ENCODE results near the gene LRRC23. TPM values are rescaled to one million over a fixed set of nuclear protein-coding genes. Genes with fewer than 3 reads are reported as not detected.
A peak's percentile ranks its signal among the peaks of the same experiment; 100 is the strongest.

Gene LRRC23
- total and polyA plus RNA-seq, 5 donors from 2014 or later = 2.2 to 6.6 (median 4.7) TPM

GRCh38 chr12:6936194-6936635 is 31.6 kb downstream of the LRRC23 start:
- peak overlapping the region; percentile 84 to 94 (median 89) for H3K4me3 Mint-ChIP-seq
- H3K27me3 Mint-ChIP-seq = no peaks in the 10 kb centered on the region
- Histone ChIP-seq H3K9me3 (ENCODE audit: control insufficient read depth in 2 of 2, low read length in 2 of 2) (no peaks in the 10 kb centered on the region), H3K27me3 (ENCODE audit: control insufficient read depth, insufficient read depth, low read length) (no peaks in the 10 kb centered on the region), H3K4me3 (ENCODE audit: low read depth, low read length) (no peak overlapping the region), H3K4me1 (ENCODE audit: control insufficient read depth, insufficient read depth, low read length, poor library complexity, severe bottlenecking) (peaks cover 34% of the 10 kb centered on the region), H3K27ac (ENCODE audit: insufficient read depth, low read length, poor library complexity, severe bottlenecking) (peak overlapping the region; percentile 93), H3K36me3 (ENCODE audit: control insufficient read depth, insufficient read depth, low read length) (peaks cover 5% of the 10 kb centered on the region)
- peaks cover 12% of the 10 kb centered on the region for H3K36me3 Mint-ChIP-seq
- DNase-seq (no peak), ATAC-seq (ENCODE audit: low read depth in 2 of 2) (no peak)
- peaks cover 4 to 67% (median 28%) of the 10 kb centered on the region in 4 donors for H3K4me1 Mint-ChIP-seq
- no peaks in the 10 kb centered on the region for H3K9me3 Mint-ChIP-seq
- H3K27ac Mint-ChIP-seq = peak overlapping the region; percentile 91 to 97 (median 95)

- Histone ChIP-seq H3K27ac (ENCODE audit: insufficient read depth, low read length, poor library complexity, severe bottlenecking) (peak overlapping the region; percentile 93), H3K36me3 (ENCODE audit: control insufficient read depth, insufficient read depth, low read length) (peaks cover 5% of the 10 kb centered on the region), H3K4me3 (ENCODE audit: low read depth, low read length) (peak overlapping the region; percentile 41), H3K27me3 (ENCODE audit: control insufficient read depth, insufficient read depth, low read length) (no peaks in the 10 kb centered on the region), H3K4me1 (ENCODE audit: control insufficient read depth, insufficient read depth, low read length, poor library complexity, severe bottlenecking) (peaks cover 34% of the 10 kb centered on the region), H3K9me3 (ENCODE audit: control insufficient read depth in 2 of 2, low read length in 2 of 2) (no peaks in the 10 kb centered on the region)
- no peak for ATAC-seq (ENCODE audit: low read depth in 2 of 2)
- Mint-ChIP-seq H3K9me3 (no peaks in the 10 kb centered on the region), H3K4me1 (peaks cover 4 to 64% (median 28%) of the 10 kb centered on the region in 4 donors), H3K27me3 (no peaks in the 10 kb centered on the region), H3K36me3 (peaks cover 12% of the 10 kb centered on the region), H3K27ac (peak overlapping the region; percentile 91 to 97 (median 95)), H3K4me3 (peak overlapping the region; percentile 84 to 94 (median 89))
- peak; percentile 48 to 71 (median 57) for DNase-seq
These were observed 32.2 kb downstream of the LRRC23 start for GRCh38 chr12:6936636-6937480.

GRCh38 chr12:6937481-6938352 is 33.1 kb downstream of the LRRC23 start:
- DNase-seq = peak; percentile 89 to 97 (median 94)
- Histone ChIP-seq H3K27ac (ENCODE audit: insufficient read depth, low read length, poor library complexity, severe bottlenecking) (peak overlapping the region; percentile 93), H3K9me3 (ENCODE audit: control insufficient read depth in 2 of 2, low read length in 2 of 2) (no peaks in the 10 kb centered on the region), H3K4me3 (ENCODE audit: low read depth, low read length) (peak overlapping the region; percentile 44), H3K36me3 (ENCODE audit: control insufficient read depth, insufficient read depth, low read length) (peaks cover 5% of the 10 kb centered on the region), H3K4me1 (ENCODE audit: control insufficient read depth, insufficient read depth, low read length, poor library complexity, severe bottlenecking) (peaks cover 30% of the 10 kb centered on the region), H3K27me3 (ENCODE audit: control insufficient read depth, insufficient read depth, low read length) (no peaks in the 10 kb centered on the region)
- Mint-ChIP-seq H3K4me1 (peaks cover 3 to 61% (median 22%) of the 10 kb centered on the region in 4 donors), H3K27ac (peak overlapping the region; percentile 91 to 97 (median 97)), H3K27me3 (no peaks in the 10 kb centered on the region), H3K9me3 (no peaks in the 10 kb centered on the region), H3K4me3 (peak overlapping the region; percentile 84 to 94 (median 89)), H3K36me3 (peaks cover 12% of the 10 kb centered on the region)
- ATAC-seq (ENCODE audit: low read depth in 2 of 2) = peak; percentile 95 to 96

- H3K27me3 ChIP-seq (ENCODE audit: control insufficient read depth, insufficient read depth, low read length) = no peaks in the 10 kb centered on the region
- peak overlapping the region in 3 of 4 donors; percentile 84 to 90 (median 88) for H3K4me3 Mint-ChIP-seq
- peak overlapping the region; percentile 44 for H3K4me3 ChIP-seq (ENCODE audit: low read depth, low read length)
These were observed 34.0 kb downstream of the LRRC23 start for GRCh38 chr12:6938353-6939190.

GRCh38 chr12:6939191-6939540 is 34.5 kb downstream of the LRRC23 start:
- Mint-ChIP-seq H3K9me3 (no peaks in the 10 kb centered on the region), H3K4me3 (peak overlapping the region in 3 of 4 donors; percentile 39 to 67 (median 61)), H3K27ac (peak overlapping the region; percentile 70 to 94 (median 77)), H3K27me3 (no peaks in the 10 kb centered on the region), H3K4me1 (peaks cover 6 to 59% (median 18%) of the 10 kb centered on the region in 4 donors), H3K36me3 (peaks cover 9% of the 10 kb centered on the region)
- H3K27me3 ChIP-seq (ENCODE audit: control insufficient read depth, insufficient read depth, low read length) = no peaks in the 10 kb centered on the region
- no peak overlapping the region for H3K27ac ChIP-seq (ENCODE audit: insufficient read depth, low read length, poor library complexity, severe bottlenecking)
- no peaks in the 10 kb centered on the region for H3K9me3 ChIP-seq (ENCODE audit: control insufficient read depth in 2 of 2, low read length in 2 of 2)
- H3K4me3 ChIP-seq (ENCODE audit: low read depth, low read length) = no peak overlapping the region
- H3K4me1 ChIP-seq (ENCODE audit: control insufficient read depth, insufficient read depth, low read length, poor library complexity, severe bottlenecking) = peaks cover 44% of the 10 kb centered on the region
- ATAC-seq (ENCODE audit: low read depth in 2 of 2) = no peak
- DNase-seq = no peak
- peaks cover 5% of the 10 kb centered on the region for H3K36me3 ChIP-seq (ENCODE audit: control insufficient read depth, insufficient read depth, low read length)

More at GRCh38 chr12:6938353-6939190, 34.0 kb downstream of the LRRC23 start:
- ATAC-seq (ENCODE audit: low read depth in 2 of 2) = no peak
- peaks cover 12% of the 10 kb centered on the region for H3K36me3 Mint-ChIP-seq
- Histone ChIP-seq H3K4me1 (ENCODE audit: control insufficient read depth, insufficient read depth, low read length, poor library complexity, severe bottlenecking) (peaks cover 38% of the 10 kb centered on the region), H3K9me3 (ENCODE audit: control insufficient read depth in 2 of 2, low read length in 2 of 2) (no peaks in the 10 kb centered on the region), H3K27ac (ENCODE audit: insufficient read depth, low read length, poor library complexity, severe bottlenecking) (peak overlapping the region; percentile 93), H3K36me3 (ENCODE audit: control insufficient read depth, insufficient read depth, low read length) (peaks cover 5% of the 10 kb centered on the region)
- H3K27ac Mint-ChIP-seq = peak overlapping the region; percentile 77 to 97 (median 94)
- peaks cover 3 to 64% (median 21%) of the 10 kb centered on the region in 4 donors for H3K4me1 Mint-ChIP-seq
- no peaks in the 10 kb centered on the region for H3K27me3 Mint-ChIP-seq
- DNase-seq = no peak
- H3K9me3 Mint-ChIP-seq = no peaks in the 10 kb centered on the region

GRCh38 chr12:6941267-6941666 is 36.6 kb downstream of the LRRC23 start:
- ATAC-seq (ENCODE audit: low read depth in 2 of 2) = no peak
- H3K4me3 Mint-ChIP-seq = peak overlapping the region in 2 of 4 donors; percentile 59 to 83
- H3K4me1 Mint-ChIP-seq = peaks cover 6 to 63% (median 19%) of the 10 kb centered on the region in 4 donors

GRCh38 chr12:6941782-6942181 is 37.2 kb downstream of the LRRC23 start:
- no peak for DNase-seq
- H3K9me3 ChIP-seq (ENCODE audit: control insufficient read depth in 2 of 2, low read length in 2 of 2) = no peaks in the 10 kb centered on the region
- no peak overlapping the region for H3K4me3 ChIP-seq (ENCODE audit: low read depth, low read length)
- H3K4me1 ChIP-seq (ENCODE audit: control insufficient read depth, insufficient read depth, low read length, poor library complexity, severe bottlenecking) = peaks cover 59% of the 10 kb centered on the region
- no peaks in the 10 kb centered on the region for H3K9me3 Mint-ChIP-seq
- H3K27me3 ChIP-seq (ENCODE audit: control insufficient read depth, insufficient read depth, low read length) = no peaks in the 10 kb centered on the region
- no peaks in the 10 kb centered on the region for H3K36me3 Mint-ChIP-seq
- peak overlapping the region in 1 of 4 donors; percentile 88 for H3K4me3 Mint-ChIP-seq
- peaks cover 6 to 63% (median 19%) of the 10 kb centered on the region in 4 donors for H3K4me1 Mint-ChIP-seq
- H3K27me3 Mint-ChIP-seq = no peaks in the 10 kb centered on the region
- ATAC-seq (ENCODE audit: low read depth in 2 of 2) = no peak
- H3K27ac ChIP-seq (ENCODE audit: insufficient read depth, low read length, poor library complexity, severe bottlenecking) = no peak overlapping the region
- peak overlapping the region in 1 of 3 donors; percentile 97 for H3K27ac Mint-ChIP-seq
- H3K36me3 ChIP-seq (ENCODE audit: control insufficient read depth, insufficient read depth, low read length) = no peaks in the 10 kb centered on the region

More at GRCh38 chr12:6941267-6941666, 36.6 kb downstream of the LRRC23 start:
- H3K27me3 Mint-ChIP-seq = no peaks in the 10 kb centered on the region
- H3K36me3 Mint-ChIP-seq = no peaks in the 10 kb centered on the region
- peak overlapping the region in 2 of 3 donors; percentile 52 to 63 for H3K27ac Mint-ChIP-seq
- Histone ChIP-seq H3K27ac (ENCODE audit: insufficient read depth, low read length, poor library complexity, severe bottlenecking) (no peak overlapping the region), H3K27me3 (ENCODE audit: control insufficient read depth, insufficient read depth, low read length) (no peaks in the 10 kb centered on the region), H3K36me3 (ENCODE audit: control insufficient read depth, insufficient read depth, low read length) (no peaks in the 10 kb centered on the region), H3K4me3 (ENCODE audit: low read depth, low read length) (no peak overlapping the region), H3K4me1 (ENCODE audit: control insufficient read depth, insufficient read depth, low read length, poor library complexity, severe bottlenecking) (peaks cover 59% of the 10 kb centered on the region), H3K9me3 (ENCODE audit: control insufficient read depth in 2 of 2, low read length in 2 of 2) (no peaks in the 10 kb centered on the region)
- H3K9me3 Mint-ChIP-seq = no peaks in the 10 kb centered on the region
- DNase-seq = no peak

Measured in CD4-positive, CD25-positive, alpha-beta regulatory T cell (primary cell).